ENCODE measurements around the gene CSNK1D.

- TF ChIP-seq EZH2 (IDR thresholded peaks at IDR 0.05; ENCODE audit: low read depth, unreplicated experiment): no peak
- no peak for TF ChIP-seq EZH2phosphoT487 (IDR thresholded peaks at IDR 0.05; ENCODE audit: unreplicated experiment)
- no peak for TF ChIP-seq CTCF (conservative IDR thresholded peaks at IDR 0.05; ENCODE audit: low read depth in 2 of 2)
- no peak for TF ChIP-seq CREB1 (CRISPR knock-in tag; IDR thresholded peaks at IDR 0.05; ENCODE audit: low read depth)
- TF ChIP-seq POLR2AphosphoS5 (IDR thresholded peaks at IDR 0.05; ENCODE audit: low read depth): no peak
- no peak for TF ChIP-seq REST (IDR thresholded peaks at IDR 0.05; ENCODE audit: unreplicated experiment)
- TF ChIP-seq JUNB (IDR thresholded peaks at IDR 0.05; ENCODE audit: unreplicated experiment): no peak
Measured at GRCh38 chr17:82214012-82214628, 59.4 kb downstream of the CSNK1D start.
